GM18951 (cell line): ENCODE data around the gene ARFGEF2.
"Not testable (repeated sequence)": the region's sequence is repeated elsewhere in the genome, so short reads cannot be mapped to it uniquely, and the experiment has no call there.

Experiments
- POLR2A ChIP-seq: IDR thresholded peaks from 4 replicates; pipeline ENCODE4 v1.6.1; 2011; ENCODE audit warnings: mild to moderate bottlenecking; ENCODE audit not compliant: insufficient read length, insufficient read depth; ENCODE audit errors: extremely low read depth
- in situ Hi-C: fragments of 300-500 bp; cut with MboI; formaldehyde crosslinking; loops from one replicate; pipeline ENCODE4 v1.12.0; 2022; ENCODE audit warnings: low sequenced_read_pairs, mixed read lengths, inconsistent platforms; ENCODE audit not compliant: unreplicated experiment

ARFGEF2 gene

DNA sequence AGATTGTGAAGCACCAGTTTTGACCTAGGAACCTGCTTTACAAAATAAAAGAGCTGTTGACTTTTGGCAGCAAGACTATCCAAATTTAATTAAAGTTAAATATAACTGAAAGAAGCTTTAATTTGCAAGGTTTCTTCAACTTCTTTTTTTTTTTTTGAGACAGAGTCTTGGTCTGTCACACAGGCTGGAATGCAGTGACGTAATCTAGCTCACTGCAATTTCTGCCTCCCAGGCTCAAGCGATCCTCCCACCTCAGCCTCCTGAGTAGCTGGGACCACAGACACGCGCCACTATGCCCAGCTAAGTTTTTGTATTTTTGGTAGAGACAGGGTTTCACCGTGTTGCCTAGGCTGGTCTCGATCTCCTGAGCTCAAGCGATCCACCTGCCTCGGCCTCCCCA, 110.9 kb downstream of the ARFGEF2 start:
- TF ChIP-seq POLR2A = no peak
- in situ Hi-C loops = no loop called here

DNA sequence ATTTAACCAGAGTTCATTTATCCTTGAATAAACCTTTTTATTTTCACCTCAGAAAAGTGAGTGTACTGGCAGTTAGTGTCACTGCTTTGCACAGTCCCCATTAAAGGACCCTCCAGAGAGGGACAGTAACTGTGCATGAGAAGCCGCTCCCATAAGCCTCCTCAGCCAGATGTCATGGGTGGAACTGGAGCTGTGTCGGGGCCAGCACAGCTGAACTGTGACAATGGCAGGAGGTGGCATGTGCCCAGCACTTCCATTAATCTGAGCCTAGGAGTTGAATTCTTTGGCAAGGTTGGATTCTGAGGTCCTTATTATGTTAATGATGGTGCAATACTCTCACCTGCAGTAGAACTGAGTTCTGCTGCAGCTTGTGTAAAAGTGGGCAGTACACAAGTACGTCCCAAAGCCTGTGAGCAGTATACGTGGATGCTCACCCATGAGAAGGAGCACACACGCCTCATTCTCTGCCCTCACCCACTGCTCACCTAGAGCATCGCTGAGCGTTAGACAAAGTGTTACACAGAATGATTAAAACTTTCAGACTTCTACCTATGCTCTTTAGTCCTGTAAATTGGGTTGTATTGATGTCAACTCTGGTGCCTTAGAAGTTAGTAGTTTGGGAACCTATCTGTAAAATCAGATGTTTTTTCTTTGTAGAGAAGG, 112.7 kb downstream of the ARFGEF2 start:
- no peak for TF ChIP-seq POLR2A
- in situ Hi-C loops = no loop called here

DNA sequence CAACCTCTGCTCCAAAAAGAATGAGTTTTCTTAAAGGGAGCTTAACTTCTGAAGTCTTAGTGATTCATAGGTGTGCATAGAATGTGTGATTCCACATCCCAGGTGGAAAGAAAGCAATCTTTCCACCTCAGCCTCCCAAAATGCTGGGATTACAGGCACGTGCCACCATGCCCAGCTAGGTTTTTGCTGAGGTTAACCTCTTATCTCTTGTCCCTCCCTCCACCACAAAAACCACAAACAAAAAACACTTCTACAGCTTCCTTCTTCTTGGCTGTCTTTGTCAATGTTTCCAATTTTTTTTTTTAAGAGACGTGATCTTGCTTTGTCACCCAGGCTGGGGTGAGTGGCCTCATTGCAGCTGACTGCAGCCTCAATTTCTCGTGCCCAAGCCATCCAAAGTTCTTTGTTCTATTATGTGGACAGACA, 116.5 kb downstream of the ARFGEF2 start:
- in situ Hi-C loops = no loop called here
- TF ChIP-seq POLR2A = no peak

- in situ Hi-C loops = no loop called here
- TF ChIP-seq POLR2A = no peak
Measured at GRCh38 chr20:49039854-49040253, 118.3 kb downstream of the ARFGEF2 start.

DNA sequence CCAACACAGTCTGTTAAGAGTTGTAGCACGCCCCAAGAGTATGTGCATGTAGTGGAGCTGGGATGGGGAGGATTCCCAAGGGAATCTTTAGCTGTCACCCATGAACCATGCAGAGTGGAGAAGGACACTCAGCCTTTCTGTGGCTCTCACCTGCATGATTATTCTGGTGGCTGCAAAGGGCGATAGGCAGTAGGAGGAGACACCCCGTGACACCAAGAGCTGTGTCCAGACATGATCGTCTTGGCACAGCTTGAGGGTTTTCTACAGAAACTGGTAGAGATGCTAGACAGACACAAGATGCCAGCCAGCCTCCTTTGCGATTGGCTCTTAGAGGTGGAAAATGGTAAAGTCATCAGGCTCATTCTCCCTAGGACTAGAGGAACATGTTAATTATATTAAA, 121.5 kb downstream of the ARFGEF2 start:
- TF ChIP-seq POLR2A = no peak
- in situ Hi-C loops = no loop called here

DNA sequence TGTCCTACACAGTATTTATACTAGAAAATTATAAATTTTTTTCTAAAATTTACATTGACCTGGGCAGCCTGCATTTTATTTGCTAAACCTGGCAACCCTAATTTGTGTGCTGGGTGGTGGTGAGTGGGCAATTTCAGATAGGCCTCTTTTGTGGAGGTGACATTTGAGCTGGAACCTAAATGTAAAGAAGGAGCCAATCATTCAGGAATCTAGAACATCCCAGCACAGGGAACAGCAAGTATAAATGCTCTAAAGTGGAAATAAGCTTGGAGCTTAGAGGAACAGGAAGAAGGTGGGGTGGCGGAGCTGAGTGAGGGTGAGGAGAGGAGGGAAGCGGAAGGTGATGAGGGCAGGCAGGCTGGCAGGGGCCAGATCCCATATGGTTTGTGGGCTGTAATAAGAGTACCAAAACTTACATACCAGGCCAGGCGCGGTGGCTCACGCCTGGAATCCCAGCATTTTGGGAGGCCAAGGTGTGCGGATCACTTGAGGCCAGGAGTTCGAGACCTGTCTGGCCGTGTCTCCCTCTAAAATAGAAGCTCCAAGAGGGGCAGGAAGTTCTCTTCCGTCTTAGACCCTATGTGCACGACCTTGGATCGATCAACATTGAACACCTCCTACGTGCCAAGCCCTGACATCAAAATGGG, 124.1 kb downstream of the ARFGEF2 start:
- in situ Hi-C loops = no loop called here
- TF ChIP-seq POLR2A = no peak

- TF ChIP-seq POLR2A = peak; percentile 83
- in situ Hi-C loops = no loop called here
Measured at GRCh38 chr20:49046087-49046900, 124.8 kb downstream of the ARFGEF2 start, which contains the start of gene CSE1L. Gene CSE1L, plus strand, starts transcription at chr20:49046312. Its CDS starts 12,152 bp downstream, at chr20:49058464.

DNA sequence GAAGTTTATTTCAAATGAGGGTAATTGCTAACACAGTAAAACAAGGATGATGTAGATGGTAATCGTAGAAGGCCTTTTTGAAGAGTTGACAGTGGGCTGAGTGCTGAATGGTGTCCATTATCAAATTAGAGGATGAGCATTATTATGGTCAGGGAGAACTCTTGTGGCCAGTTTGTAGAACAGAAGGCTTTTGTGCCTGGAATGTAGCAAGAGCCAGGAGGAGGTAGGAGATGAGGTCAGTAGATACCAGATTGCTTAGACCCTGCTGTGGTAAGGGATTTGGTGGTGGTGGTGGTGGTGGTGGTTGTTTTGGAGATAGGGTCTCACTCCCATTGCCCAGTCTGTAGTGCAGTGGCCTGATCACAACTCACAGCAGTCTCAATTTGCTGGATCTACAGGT, 130.8 kb downstream of the ARFGEF2 start:
- in situ Hi-C loops = no loop called here
- no peak for TF ChIP-seq POLR2A

- in situ Hi-C loops = no loop called here
- no peak for TF ChIP-seq POLR2A
Measured at GRCh38 chr20:49054056-49054643, 132.6 kb downstream of the ARFGEF2 start.

DNA sequence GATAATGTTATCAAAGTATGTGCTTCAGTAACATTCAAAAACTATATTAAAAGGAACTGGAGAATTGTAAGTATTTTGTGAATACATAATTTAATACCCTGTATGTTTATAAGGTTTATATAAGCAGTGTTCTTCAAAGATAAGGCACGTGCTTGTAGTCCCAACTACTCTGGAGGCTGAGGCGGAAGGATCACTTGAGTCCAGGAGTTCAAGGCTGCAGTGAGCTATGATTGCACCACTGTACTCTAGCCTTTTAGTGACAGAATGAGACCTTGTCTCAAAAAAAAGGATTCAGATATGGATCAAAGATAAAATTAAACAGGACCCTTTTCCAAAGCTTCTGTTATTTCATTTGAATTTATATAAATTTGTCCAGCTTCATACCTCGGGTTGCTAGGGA, 141.8 kb downstream of the ARFGEF2 start:
- no peak for TF ChIP-seq POLR2A
- in situ Hi-C loops = no loop called here

DNA sequence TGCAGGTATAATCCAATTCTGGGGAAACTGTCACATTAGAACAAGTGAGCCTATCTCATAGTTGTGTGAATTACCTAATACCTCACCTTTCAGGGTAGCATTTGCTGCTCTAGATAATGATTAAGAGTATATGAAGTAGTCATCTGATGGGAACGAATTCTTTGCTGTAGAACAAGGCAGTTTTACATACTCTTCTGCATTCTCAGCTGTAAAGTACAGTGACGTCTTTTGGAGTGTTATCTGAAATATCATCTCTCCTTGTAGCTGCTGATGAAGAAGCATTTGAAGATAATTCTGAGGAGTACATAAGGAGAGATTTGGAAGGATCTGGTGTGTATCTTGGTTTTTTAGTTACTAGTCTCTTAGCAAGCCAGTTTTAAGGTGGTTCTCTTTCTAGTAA, 153.0 kb downstream of the ARFGEF2 start:
- in situ Hi-C loops = no loop called here
- TF ChIP-seq POLR2A = no peak

GRCh38 chr20:49078310-49078709, 156.8 kb downstream of the ARFGEF2 start:
- TF ChIP-seq POLR2A = no peak
- in situ Hi-C loops = no loop called here

DNA sequence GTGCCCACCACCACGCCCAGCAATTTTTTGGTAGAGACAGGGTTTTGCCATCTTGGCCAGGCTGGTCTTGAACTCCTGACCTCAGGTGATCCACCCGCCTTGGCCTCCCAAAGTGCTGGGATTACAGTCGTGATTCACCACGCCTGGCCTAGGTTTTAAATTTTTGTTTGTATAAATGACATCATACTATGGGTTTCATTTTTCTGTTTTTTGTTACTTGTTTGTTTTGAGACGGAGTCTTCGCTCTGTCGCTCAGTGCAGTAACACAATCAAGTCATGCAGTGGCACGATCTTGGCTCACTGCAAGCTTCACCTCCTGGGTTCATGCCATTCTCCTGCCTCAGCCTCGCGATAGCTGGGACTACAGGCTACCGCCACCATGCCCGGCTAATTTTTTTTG, 160.8 kb downstream of the ARFGEF2 start:
- in situ Hi-C loops = not testable (repeated sequence)
